Eye (tissue), 1 donor: ENCODE data around the gene TMEM222.
"Not testable (repeated sequence)": the region's sequence is repeated elsewhere in the genome, so short reads cannot be mapped to it uniquely, and the experiment has no call there.

ENCODE experiments used
- DNase-seq: peaks from one replicate; pipeline ENCODE4 v3.0.0-alpha.2; 2015

Gene TMEM222, protein sequence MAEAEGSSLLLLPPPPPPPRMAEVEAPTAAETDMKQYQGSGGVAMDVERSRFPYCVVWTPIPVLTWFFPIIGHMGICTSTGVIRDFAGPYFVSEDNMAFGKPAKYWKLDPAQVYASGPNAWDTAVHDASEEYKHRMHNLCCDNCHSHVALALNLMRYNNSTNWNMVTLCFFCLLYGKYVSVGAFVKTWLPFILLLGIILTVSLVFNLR

DNA sequence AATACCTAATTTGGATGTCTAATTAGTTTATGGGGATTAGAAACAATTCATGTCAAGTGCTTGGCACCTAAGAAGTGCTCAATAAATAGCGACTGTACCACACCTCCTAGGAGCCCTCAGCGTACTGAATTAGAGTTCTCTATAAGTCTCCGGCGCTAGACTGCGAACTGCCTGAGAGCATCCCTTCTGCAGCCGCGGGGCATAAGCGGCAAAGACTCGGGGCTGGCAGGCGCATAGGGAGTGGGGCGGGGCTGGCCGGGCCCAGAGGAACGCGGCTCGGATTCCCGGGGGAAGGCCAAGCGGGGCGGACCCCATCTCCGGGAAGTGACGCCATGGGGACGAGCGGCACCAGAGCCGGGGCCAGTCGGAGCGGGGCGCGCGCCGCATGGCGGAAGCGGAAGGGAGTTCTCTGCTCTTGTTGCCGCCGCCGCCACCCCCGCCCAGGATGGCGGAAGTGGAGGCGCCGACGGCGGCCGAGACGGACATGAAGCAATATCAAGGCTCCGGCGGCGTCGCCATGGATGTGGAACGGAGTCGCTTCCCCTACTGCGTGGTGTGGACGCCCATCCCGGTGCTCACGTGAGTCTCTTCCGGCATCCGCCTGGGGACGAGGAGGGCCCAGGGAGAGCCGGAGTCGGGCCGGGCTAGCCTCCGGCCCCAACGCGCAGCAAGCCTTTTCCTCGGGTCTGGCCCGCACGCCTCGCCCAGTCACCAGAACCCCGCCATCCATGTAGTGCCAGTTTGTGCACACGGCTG lies at the start of gene TMEM222:
TMEM222 (plus strand) TSS at position 351 of the 756 bp plus-strand sequence; CDS start at position 386, 35 bp downstream.
- DNase-seq: peak; percentile 98

DNA sequence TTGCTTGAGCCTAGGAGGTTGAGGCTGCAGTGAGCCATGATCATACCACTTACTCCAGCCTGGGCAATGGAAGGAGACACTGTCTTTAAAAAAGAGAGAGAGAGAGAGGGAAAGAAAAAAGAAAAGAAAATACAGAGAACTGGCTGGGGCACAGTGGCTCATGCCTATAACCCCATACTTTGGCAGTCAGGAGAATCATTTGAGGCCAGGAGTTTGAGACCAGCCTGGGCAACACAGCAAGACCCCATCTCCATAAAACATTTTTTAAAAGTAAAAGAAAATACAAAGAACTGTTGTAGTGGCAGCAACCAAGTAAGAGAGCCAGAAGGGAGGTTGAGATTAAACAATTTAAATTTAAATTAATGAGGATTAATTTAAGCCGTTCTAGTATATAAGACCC lies 47.8 kb upstream of the TMEM222 start:
- no peak for DNase-seq

DNA sequence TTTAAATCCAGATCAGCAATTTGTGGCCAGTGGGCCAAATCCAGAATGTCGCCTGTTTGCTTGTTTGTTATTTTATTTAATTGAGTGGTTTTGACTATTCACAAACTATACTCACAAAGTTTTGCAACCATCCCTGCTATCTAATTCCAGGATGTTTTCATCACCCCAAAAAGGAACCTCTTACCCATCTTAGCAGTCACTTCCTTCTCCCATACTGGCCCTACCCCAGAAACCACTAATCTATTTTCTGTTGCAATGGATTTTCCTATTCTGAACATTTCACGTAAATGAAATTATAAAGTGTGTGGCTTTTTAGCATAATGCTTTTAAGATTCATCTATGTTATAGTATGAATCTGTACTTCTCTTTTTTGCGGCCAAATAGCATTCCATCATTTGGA lies 46.3 kb upstream of the TMEM222 start:
- no peak for DNase-seq

DNA sequence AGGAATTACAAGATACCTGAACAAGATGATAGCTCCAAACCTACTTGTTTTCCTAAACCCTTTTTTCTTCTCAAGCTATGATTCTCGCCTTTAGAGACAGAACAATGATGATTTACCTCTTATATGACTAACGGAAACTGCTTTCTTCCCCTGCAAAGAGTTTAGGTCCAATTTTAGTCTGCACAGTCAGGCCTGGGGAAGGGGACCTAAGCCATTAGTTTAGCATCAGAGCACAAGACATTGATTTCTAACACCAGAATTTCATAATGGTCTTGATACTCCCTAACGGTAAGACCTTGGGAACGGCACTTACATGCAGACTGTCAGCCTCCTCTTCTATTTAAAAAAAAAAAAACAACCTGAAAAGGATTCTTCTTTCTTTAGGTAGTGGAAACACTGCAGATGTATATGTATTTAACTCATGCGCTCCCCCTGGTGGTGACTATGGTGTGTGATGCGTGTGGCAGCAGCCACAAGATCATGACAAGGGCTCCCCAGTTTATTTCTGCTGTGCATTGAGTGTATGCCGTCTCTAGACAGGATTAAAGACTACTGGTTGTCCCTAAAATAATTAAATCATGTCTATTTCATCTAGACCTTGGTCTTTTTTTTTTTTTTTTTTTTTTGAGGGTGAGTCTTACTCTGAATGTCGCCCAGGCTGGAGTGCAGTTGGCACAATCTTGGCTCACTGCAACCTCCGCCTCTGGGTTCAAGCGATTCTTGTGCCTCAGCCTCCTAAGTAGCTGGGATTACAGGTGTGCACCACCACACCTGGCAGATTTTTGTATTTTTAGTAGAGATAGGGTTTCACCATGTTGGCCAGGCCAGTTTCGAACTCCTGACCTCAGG lies 37.3 kb upstream of the TMEM222 start:
- DNase-seq: peak; percentile 95

DNA sequence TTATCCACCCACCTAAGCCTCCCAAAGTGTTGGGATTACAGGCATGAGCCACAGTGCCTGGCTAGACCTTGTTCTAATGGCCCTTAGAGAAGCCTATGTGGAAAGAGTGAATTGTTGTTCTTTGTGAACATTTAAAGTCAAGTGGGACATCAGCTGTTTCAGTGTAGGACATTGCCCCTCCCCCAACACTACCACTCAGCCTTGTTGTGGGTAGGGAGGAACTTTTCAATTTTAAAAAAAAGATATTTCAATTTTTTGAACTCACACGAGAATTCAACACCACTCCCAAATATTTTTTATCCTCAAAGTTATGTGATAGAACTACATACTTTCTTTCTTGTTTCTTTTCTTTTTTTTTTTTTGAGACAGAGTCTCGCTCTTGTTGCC lies 36.7 kb upstream of the TMEM222 start:
- no peak for DNase-seq

DNA sequence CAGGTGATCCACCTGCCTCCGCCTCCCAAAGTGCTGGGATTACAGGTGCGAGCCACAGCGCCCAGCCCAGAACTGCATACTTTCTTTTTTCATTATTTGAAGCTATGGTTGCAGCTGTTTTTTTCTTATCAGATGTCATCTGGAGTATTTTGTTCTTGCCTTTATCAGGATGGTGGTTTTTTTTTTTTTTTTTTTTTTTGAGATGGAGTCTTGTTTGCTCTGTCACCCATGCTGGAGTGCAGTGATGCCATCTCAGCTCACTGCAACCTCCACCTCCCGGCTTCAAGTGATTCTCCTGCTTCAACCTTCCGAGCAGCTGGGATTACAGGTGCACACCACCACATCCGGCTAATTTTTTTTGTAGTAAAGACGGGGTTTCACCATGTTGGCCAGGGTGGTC lies 36.1 kb upstream of the TMEM222 start:
- not testable (repeated sequence) for DNase-seq

DNA sequence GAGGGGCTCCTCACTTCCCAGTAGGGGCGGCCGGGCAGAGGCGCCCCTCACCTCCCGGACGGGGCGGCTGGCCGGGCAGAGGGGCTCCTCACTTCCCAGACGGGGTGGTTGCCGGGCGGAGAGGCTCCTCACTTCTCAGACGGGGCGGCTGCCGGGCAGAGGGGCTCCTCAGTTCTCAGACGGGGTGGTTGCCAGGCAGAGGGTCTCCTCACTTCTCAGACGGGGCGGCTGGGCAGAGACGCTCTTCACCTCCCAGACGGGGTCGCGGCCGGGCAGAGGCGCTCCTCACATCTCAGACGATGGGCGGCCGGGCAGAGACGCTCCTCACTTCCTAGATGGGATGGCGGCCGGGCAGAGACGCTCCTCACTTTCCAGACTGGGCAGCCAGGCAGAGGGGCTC lies 32.8 kb upstream of the TMEM222 start:
- DNase-seq: not testable (repeated sequence)

DNA sequence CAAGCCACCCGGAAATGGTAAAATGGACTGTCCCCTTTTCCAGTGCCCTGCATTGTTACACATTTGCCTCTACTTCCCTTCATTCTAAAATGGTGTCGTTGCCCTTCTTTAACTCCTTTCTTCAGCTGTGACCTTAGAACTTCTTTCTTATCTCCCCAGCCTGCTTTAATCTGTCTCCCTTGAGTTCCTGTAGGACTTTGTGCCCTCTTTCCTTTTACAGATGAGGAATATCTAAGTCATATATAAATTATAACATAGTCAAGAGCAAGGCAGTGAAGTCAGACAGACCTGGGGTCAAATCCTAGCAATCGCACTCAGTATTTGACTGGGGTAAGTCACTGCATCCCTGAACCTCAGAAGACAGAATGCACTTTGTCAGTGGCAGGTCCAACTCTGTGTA lies 31.4 kb upstream of the TMEM222 start:
- no peak for DNase-seq

DNA sequence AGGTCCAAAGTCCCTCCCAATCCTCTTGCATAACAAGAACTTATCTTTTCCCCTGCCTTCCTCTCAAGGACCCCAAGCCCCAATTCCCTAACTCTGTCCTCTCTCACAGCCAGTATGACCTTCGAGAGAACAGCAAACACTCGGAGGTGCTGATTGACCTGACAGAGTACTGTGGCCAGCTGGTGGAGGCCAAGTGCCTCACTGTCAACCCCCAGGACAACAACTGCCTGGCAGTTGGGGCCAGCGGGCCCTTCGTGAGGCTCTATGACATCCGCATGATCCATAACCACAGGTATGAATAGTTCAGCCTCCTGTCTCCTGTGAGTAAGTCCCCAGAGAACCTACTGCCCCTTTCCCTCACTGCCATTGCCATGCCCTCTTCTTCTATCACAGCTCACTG lies 29.9 kb upstream of the TMEM222 start:
- DNase-seq: no peak

DNA sequence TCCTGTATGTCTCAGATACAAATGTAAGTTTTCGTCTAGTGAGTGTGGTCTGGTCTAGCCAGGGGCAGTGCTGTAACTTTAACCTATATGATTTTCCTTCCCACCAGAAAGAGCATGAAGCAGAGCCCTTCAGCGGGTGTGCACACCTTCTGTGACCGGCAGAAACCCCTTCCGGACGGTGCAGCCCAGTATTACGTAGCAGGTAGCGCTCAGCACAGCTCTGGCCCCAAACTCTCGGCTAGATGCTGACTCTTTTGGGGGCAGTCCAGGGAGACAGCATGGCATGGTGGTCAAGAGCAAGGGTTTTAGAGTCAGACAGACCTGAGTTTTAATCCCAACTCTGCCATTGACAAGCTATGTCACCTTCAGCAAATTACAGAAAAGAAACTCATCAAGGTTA lies 28.0 kb upstream of the TMEM222 start:
- DNase-seq: no peak

DNA sequence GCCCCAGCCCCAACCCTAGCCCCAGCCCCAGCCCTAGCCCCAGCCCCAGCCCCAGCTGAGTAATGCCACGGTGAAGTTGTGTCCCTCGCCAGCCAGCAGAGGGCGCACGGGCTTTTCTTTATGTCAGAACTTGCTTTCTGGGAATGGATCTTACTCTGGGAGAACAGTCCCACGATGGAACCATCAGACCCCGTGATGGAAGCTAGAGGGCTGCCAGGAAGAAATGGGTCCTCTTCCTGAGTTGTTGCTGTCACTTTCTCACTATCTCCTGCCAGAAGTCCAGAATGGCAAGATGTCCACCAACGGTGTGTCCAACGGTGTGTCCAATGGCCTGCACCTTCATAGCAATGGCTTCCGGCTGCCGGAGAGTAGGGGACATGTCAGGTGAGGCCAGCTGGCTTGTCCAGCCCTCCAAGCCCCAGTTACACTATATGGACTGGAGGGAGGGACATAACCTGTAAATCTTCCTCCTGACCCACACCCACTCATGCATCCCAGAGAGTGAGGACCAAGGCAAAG lies 25.1 kb upstream of the TMEM222 start:
- DNase-seq: peak; percentile 85

DNA sequence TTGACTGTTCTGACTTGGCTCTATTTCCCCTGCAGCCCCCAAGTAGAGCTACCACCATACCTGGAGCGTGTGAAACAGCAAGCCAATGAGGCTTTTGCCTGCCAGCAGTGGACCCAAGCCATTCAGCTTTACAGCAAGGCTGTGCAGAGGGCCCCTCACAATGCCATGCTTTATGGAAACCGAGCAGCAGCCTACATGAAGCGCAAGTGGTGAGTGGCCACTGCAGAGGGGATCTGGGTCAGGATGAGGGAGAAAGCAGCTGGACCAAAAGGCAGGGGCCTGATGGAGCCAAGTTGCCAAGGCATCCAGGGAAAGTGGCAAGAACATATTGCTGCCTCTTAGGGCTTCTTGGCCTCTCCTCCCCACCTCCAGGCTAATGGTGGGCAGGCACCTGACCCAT lies 24.1 kb upstream of the TMEM222 start:
- no peak for DNase-seq

DNA sequence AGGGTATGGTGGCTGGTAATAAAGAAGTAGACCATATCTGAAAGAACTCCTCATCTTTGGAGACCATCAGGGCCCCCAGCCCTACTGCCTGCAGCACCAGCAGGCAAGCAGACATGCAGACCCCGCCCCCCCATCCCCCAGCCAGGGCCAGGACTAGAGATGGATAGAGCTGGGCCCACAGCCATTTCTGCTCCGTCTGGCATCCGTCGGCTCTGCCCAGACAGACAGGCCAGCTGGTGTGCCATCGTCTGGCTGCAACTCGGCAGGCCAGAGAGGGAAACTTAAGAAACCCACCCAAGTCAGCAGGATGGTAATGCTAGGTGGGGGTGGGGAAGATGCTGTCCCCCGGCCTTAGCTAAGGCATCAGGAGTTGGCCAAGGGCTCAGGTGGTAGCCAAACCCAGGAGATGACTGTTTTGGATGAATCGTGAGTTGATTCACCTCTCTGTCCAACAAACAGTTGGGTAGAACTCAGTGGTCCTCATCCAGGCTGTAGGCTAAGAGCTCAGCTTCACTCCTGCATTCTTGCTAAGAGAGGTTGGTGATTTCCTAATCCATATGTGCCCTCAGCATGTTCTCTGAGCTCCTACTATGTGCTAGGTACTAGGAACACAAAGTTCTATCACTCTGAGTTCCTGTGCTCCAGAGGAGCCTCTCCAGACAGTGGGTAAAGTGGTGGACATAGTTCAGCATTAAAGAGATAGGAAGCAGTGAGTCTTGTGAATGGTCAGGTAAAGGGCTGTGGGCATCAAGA lies 23.2 kb upstream of the TMEM222 start:
- no peak for DNase-seq

DNA sequence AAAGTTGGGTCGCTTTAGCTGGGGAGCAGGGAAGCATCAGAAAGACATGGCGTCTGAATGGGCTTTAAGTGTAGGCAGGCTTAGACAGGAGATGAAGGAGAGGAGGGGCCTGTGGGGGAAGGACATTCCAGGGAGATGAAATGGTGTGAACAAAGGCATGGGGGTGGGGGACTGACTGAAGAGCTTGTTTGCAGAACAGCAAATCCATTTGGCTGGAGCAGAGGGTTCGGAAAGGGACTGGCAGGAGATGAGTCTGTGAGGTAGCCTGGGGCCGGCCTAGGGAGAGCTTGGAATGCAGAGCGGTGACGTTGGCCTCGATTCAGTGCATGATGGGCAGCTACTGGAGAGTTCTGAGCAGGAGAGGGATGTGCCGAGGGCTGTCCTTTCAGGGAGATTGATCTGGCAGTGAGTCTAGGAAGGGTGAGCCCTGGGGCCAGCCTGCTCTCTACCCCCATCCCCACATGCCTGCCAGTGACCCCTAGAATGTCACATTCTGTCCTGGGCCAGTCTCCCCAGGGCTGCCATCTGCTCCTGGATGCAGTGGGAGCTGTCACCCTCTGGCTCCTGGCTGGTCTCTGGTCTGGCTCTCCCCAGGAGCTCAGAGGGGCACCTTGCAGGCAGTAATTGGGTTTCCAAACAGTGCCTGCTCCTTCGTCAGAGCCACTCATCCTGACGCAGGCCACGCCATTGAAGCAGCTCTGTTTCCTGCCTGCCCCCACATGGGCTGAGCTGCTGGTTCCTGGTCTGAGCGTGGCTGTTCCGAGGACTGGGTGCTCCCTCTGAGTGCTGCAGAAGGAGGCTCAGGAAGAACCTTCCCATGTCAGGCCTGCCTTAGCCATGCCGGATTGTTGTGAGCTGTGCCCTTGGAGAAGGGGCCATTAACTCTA lies 22.3 kb upstream of the TMEM222 start:
- peak; percentile 93 for DNase-seq

DNA sequence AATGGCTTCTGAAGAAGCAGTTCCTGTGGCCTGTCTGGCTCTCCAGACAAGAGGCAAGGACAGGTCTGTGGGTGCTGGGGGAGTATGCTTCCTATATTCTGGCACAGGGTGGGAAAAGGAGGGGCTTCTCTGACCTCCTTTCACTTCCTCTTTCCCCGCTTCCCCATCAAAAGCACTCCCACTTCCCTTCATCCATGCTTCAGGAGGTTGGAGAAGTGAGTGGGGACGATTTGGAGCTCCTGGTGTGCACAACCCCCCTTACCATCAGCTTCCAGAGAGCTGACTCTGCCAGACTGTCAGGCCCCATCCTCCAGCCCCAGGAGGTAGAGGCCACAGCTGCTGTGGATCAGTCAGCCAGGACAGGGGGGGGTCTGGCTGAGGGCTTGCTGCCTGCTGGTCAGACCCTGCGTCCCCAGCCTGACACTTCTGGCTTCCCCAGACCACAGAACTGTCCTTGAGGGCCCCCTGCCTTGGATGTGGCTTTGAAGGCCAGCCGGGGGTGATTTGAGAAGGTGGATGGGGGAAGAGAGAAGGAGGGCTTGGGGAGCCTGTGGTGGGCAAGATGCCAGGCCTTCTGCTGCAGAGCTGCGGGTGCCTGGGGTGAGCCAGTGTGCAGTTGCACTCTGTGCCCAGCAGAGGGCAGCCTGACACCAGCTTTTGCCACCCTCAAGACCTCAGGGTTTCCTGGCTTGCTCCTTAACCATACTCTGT lies 21.5 kb upstream of the TMEM222 start:
- peak; percentile 98 for DNase-seq

DNA sequence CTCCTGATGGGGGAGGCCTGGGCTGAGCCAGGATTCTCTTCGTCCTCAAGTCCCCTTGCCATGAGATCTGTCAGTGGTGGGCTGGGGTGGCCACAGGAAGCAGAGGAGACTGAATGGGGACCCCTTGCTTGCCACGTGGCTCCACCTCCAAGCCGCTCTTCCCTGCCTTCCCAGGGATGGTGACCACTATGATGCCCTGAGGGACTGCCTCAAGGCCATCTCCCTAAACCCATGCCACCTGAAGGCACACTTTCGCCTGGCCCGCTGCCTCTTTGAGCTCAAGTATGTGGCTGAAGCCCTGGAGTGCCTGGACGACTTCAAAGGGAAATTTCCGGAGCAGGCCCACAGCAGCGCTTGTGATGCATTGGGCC lies 20.9 kb upstream of the TMEM222 start:
- no peak for DNase-seq

DNA sequence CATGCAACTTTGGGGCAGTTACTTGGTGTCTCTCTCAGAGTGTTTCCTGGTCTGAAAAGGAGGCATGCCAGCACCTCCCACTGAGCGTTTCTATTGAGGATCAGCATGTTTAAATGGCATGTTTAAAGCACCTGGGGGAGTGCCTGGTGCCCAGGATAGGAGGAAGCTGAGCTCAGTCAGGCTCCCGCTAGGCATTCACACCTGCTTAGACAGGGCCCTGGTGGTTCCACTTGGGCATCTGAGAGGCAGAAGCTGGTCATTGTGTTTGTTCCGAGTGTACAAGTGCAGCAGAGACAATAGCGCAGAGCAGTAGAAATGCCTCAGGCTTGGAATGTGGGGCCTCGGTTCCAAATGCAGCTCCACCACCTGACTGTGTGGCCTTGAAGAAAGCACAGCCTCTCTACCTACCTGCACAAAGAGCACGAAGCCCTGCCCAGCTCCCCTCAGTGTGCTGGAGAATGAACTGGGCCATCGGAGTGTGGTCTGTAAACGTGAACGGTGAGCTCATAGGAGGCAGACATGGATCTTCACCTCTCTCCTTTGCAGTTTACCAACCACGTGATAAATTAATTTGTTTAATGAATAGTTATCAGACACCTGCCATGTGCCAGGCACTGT lies 20.3 kb upstream of the TMEM222 start:
- DNase-seq: no peak

DNA sequence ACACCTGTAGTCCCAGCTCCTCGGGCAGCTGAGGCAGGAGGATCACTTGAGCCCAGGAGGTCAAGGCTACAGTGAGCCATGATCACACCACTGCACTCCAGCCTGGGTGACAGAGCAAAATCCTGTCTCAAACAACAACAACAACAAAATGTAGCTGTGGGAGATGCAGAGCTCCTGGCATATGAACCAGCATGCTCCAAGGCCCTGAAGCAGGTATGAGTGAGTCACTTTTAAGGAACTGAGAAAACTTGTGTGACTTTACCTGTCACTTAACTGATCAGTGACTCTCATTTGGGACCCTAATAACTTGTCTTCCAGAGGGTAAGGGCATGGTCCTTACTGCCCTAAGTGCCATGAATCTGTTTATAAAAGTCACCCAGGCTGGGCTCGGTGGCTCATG lies 19.4 kb upstream of the TMEM222 start:
- no peak for DNase-seq

DNA sequence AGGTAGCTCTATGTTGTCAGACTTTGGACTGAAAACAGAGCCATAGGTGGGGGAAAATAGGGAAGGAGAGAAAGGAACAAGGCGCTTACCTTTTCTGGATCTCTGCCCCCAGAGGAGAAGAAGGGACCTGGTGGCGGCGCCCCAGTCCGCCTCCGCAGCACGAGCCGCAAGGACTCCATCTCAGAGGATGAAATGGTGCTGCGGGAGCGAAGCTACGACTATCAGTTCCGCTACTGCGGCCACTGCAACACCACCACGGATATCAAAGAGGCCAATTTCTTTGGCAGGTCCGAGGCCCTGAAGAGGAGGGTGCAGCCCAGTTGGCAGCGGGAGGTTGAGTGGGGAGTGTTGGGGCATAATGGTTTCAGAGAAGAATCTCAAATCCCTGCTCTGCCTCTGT lies 18.5 kb upstream of the TMEM222 start:
- DNase-seq: no peak

DNA sequence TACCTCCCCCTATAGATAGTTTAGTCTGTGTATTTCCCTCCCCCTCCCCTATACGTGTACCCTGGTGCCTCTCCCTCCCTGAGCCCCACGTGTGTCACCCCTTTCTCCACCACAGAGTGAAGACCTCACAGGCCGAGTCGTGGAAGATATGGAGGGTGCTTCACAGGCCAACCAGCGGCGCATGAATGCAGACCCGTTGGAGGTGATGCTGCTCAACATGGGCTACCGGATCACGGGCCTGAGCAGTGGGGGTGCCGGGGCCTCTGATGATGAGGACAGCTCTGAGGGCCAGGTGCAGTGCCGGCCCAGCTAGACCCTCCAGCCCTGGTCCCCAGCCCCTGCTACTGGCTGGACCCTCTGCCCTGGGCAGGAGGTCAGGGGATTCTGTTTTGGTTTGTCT lies 15.9 kb upstream of the TMEM222 start:
- no peak for DNase-seq
